Middle frontal gyrus (tissue), 1 donor: ENCODE measurements around the gene S1PR1.
"Not testable (repeated sequence)": the region's sequence is repeated elsewhere in the genome, so short reads cannot be mapped to it uniquely, and the experiment has no call there.

Source experiments
- DNase-seq: peaks from one replicate; pipeline ENCODE4 v3.0.0-alpha.2; 2015; ENCODE audit warnings: low spot score; ENCODE audit errors: extremely low spot score

The S1PR1 gene

GRCh38 chr1:101219924-101220870 is 16.6 kb upstream of the S1PR1 start:
- DNase-seq: no peak

GRCh38 chr1:101220906-101221305 is 15.9 kb upstream of the S1PR1 start:
- DNase-seq: no peak

DNA sequence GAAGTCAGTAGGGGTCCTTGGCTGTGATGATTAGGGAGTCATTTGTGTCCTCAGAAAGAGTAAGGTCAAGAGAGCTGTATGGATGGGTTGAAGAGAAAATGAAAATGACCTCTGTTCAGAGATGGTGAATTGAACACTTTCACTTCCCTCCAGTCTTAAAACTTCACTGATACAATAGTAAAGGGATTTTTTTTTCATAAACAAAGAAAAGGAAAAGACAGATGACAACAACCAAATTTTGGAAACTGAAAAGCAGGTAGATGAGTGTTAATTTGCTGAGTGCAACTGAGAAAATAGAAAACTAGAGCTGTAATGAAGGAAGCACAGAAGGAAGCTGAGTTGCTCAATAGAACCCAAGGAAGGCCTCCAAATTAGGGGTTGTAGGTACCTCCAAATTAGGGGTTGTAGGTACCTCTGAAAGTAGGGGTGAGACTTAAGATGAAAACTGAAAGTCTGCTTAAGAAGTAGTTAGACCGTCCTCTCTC is 14.8 kb upstream of the S1PR1 start:
- DNase-seq: no peak

GRCh38 chr1:101227837-101228236 is 9.0 kb upstream of the S1PR1 start:
- DNase-seq: no peak

DNA sequence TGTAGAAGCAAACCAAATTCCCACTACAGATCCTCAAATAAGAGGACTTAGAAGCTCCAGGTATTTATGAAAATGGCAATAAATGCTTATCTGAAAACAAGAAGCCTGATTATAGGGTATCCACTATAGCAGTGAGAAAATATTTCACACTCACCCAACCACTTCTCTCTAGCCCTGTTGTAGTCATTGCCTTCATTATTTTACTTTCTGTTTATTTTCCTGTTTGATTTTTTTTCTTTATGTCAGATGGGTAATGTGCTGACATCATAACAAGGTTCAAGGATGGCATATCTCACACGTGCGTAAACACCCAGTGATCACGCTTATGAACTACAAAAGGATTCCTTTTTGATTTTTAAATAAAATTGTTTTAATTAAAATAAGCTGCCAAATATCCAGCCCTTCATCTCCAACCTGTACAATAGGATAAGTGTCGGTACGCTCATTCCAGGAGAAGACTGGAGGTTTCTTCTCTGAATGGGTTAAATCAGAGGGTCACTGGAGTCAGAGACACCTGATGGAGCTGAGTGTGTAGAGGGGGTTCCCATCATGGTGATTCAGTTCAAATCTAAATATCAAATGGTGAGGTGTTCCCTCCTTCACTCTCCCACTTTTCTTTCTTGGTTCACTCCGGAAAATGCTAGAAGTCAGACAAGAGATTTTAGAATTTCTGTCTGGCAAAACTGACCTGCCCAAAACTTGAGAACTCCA is 8.2 kb upstream of the S1PR1 start:
- no peak for DNase-seq

DNA sequence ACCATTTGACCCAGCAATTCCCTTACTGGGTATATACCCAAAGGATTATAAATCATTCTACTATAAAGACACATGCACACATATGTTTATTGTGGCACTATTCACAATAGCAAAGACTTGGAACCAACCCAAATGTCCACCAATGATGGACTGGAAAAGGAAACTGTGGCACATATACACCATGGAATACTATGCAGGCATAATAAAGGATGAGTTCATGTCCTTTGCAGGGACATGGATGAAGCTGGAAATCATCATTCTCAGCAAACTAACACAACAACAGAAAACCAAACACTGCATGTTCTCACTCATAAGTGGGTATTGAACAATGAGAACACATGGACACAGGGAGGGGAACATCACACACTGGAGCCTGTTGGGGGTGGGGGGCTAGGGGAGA is 4.6 kb upstream of the S1PR1 start:
- DNase-seq: not testable (repeated sequence)

GRCh38 chr1:101233495-101233894 is 3.3 kb upstream of the S1PR1 start:
- DNase-seq: no peak

DNA sequence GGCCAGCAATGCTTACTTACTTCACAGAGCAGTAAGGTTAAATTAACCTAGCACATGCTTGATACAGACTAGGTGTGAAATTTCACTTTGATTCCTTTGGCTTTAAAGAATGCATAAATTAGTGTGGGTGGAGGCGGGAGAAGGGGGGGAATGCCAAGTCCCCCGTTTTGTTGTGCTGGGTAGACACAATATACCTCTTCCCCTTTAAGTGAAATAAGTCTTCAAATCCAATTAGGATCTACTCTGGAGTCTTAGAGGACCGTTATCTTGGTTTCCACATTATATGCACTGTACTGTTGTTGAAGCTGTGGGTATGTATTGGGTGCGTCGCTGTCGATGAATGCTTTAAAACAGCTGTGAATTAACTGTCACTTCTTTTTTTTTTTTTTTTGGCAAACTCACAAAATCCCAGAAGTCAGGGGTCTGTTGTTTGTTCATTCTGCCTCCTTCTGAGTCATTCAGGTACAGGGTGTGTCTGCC is 1.6 kb upstream of the S1PR1 start:
- no peak for DNase-seq

GRCh38 chr1:101235696-101236515 is 913 bp upstream of the S1PR1 start:
- no peak for DNase-seq

- no peak for DNase-seq
Observed at GRCh38 chr1:101237229-101237837, 514 bp downstream of the S1PR1 start.

DNA sequence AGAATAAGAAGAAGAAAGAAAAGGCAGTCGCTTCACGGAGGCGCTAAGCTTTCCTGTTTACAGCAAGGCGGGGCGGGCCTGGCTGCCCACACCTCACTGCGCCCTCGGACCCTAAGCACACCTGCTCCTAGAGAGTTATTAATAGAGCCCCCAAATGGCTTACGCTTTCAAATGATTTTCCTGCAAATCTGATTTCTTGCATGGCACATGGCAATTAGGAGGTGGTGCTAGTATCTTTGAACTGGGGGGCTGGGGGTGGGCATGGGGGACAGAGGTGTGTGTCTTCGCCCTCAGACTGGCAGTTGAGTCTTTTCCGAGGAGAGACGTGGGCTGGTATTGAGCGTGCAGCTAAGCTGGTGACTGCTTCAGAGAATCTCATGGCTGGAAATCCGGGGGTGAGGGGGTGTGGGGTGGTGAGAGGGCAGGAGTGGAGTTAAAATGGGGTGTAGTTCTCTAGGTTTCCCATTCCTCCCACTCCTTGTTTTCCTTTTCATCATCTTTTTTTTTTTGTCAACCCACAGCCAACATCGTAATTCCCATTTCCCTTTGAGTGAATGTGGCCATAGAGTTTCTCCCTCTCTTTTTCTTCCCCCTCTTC is 1.3 kb downstream of the S1PR1 start:
- no peak for DNase-seq

GRCh38 chr1:101238681-101239094 is 1.9 kb downstream of the S1PR1 start:
- DNase-seq: peak; percentile 38

- DNase-seq: no peak
Observed at GRCh38 chr1:101239095-101240040, 2.5 kb downstream of the S1PR1 start.

DNA sequence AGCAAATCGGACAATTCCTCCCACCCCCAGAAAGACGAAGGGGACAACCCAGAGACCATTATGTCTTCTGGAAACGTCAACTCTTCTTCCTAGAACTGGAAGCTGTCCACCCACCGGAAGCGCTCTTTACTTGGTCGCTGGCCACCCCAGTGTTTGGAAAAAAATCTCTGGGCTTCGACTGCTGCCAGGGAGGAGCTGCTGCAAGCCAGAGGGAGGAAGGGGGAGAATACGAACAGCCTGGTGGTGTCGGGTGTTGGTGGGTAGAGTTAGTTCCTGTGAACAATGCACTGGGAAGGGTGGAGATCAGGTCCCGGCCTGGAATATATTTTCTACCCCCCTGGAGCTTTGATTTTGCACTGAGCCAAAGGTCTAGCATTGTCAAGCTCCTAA is 3.2 kb downstream of the S1PR1 start:
- DNase-seq: no peak

DNA sequence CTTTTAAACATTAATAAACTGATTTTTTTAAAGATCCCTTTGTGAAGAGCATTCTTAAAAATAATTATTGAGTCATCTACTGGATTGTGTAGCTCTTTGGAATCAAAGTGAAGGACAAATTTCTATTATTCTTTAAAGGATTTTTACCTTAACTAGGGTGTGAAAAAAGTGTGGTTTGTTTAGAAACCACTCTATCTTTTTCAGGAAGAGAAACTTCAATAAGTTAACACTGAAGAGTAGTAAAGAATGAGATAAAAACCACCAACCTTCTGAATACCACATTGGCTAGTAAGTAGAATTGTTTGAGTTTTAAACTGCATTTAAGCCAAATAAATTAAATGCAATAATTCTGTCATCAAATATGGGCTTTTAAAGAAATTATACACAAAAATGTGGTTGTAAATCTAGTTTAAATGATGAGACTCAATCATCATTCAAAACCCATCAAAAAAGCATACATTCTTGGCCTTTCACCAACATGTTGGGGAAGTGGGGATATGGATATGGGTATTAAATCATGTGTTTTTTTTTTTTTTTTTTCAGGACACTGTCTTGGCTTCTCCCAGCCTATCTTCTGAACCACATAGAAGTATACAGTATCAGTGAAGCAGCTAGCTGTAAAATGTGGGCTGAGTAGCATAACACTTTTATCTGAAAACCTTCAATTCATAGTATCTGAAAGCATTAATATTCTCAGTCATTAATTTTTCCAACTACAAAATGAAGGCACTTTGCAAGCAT is 4.8 kb downstream of the S1PR1 start:
- no peak for DNase-seq

DNA sequence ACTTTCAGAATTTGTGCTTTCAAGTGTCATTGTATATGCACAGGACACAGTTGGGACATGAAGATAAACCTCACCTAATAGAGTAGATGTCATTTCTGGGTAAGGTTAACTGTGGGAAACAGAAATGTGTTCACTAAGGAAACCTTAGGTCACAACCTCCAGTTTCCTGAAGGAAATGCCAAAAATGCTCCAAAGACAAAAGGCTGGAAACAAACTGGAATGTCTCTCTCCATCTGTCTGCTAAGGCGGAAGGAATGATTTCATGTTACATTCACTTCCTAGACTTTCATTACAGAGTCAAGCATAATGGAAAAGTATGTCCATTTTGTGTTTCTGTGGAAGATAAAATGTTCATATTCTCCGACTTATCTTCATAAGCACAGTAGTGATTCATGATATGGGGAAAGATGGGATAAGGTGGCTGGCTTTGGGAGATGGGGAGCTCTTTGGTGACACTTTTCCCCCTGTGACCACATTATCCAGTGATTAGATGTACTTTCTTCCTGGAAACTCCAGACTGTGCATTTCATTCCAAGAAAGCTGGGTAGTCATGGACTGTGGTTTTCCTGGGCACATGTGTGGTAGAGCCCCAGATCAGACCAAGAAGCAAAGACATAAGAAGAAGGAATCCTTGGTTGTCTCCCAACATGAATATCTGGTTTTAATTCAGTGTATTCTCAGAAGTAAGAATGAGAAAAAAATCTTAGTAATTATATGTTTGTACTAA is 5.7 kb downstream of the S1PR1 start:
- DNase-seq: no peak

DNA sequence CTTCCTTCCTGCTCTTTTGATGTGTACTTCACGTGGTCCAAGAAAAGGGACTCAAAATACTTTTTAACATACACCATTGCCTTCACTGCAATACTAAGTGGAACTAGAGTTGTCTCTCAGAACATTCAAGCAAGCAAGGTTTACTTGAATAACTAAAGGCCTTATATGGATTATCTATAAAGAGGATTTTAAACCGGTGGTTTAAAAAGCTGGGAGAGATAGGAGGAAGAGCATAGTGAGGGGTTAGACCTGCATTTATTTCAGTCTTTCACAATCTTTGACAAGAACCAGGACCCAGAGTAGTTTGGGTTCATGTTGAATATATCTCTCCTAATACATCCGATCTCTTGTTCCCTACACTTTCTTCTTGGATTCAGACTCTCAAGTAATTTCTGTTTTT is 6.9 kb downstream of the S1PR1 start:
- no peak for DNase-seq

- no peak for DNase-seq
Observed at GRCh38 chr1:101244842-101245241, 8.0 kb downstream of the S1PR1 start.
